ENCODE measurements around the gene RNF213.

GRCh38 chr17:80372922-80373570 lies 112.4 kb downstream of the RNF213 start:
- TF ChIP-seq YY1 (IDR thresholded peaks at IDR 0.05; ENCODE audit: insufficient read depth, insufficient read length) (no peak), ZNF274 (IDR thresholded peaks at IDR 0.05; ENCODE audit: low read depth, low read length) (no peak)
